ENCODE results near the gene LIME1. TPM values are rescaled to one million over a fixed set of nuclear protein-coding genes. Genes with fewer than 3 reads are reported as not detected.

LIME1 gene
- total and polyA plus RNA-seq, 9 of the 15 experiments (the other 6 are each of a cell fraction or from before 2014, with no cell fraction given), result 0.11 to 17.1 (median 2.8) TPM; not detected in 2

DNA sequence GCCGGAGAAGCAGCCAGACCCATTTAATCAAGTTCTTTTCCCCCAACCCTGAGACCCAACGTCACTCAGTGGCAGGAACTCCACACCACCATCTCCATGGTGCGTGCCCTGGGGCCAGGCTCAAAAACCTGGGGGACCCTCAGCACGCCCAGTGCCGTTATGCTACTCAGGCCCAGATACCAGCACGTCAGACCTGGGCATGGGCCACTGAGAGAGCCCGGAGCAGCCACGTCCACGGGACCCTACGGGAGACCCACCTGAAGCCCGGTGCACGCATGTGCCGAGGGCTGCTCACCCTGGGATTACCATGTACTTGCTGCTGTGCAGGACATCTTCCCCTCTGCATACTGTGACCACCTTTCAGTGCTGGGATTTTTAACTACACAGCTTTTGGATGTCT, 16.9 kb downstream of the LIME1 start (continued):
- TF ChIP-seq, protein P1, sequence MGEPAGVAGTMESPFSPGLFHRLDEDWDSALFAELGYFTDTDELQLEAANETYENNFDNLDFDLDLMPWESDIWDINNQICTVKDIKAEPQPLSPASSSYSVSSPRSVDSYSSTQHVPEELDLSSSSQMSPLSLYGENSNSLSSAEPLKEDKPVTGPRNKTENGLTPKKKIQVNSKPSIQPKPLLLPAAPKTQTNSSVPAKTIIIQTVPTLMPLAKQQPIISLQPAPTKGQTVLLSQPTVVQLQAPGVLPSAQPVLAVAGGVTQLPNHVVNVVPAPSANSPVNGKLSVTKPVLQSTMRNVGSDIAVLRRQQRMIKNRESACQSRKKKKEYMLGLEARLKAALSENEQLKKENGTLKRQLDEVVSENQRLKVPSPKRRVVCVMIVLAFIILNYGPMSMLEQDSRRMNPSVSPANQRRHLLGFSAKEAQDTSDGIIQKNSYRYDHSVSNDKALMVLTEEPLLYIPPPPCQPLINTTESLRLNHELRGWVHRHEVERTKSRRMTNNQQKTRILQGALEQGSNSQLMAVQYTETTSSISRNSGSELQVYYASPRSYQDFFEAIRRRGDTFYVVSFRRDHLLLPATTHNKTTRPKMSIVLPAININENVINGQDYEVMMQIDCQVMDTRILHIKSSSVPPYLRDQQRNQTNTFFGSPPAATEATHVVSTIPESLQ (CRISPR knock-in tag; IDR thresholded peaks at IDR 0.05), result no peak
- no peak for TF ChIP-seq IRF2 (CRISPR knock-in tag; IDR thresholded peaks at IDR 0.05)
- no peak for TF ChIP-seq ZNF253 (CRISPR knock-in tag; conservative IDR thresholded peaks at IDR 0.05)
- no peak for TF ChIP-seq PHF20 (IDR thresholded peaks at IDR 0.05; ENCODE audit: partially characterized antibody)
- TF ChIP-seq PHF8 (IDR thresholded peaks at IDR 0.05; ENCODE audit: borderline replicate concordance, low read length), result no peak
- no peak for TF ChIP-seq SUPT5H (IDR thresholded peaks at IDR 0.05)
- no peak for TF ChIP-seq ZBTB43 (CRISPR knock-in tag; IDR thresholded peaks at IDR 0.05)

DNA sequence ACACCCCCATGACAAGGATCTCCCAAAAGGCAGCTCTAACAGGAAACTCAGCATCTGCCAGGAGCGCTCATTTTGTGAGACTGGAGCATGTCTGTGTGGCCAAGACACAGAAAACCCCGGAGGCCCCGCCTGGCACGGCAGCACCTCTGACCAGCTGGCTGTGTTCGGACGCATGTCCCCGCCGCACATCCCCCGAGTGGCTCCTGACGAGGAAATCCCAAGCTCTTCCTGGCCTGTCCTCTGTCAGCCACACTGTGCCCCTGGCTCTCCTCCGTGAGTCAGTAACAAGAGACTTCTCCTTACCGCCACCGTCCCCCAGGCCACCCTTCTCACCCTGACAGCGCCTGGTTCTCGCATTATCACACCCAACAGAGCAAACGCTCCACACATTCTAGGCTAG, 17.5 kb downstream of the LIME1 start:
- ChIA-PET CTCF (ENCODE audit: low intra/inter-chr PET ratio) (no interaction called here), POLR2A (interaction anchor here (0.6 kb wide), 1 partner anchor 14 kb away, joined by 3 read pairs; no protein-coding TSS in a partner anchor)
- peaks cover 9 to 45% of the 10 kb centered on the region in 2 experiments for H3K4me1 ChIP-seq (replicated peaks in 1 of 2; ENCODE audit: control insufficient read depth in 2 of 2, insufficient read depth in 2 of 2, low read length in 2 of 2)
- no TSS peak for BruUV-seq (replicated peaks)
- no peak overlapping the region for H3K4me2 ChIP-seq (ENCODE audit: insufficient read depth, low read length)
- no peak overlapping the region for H2AFZ ChIP-seq (ENCODE audit: low read depth, low read length)
- no peak for ATAC-seq
- 50% methylated on average over 16 of the region's 16 CpGs for WGBS (ENCODE audit: insufficient coverage, low coverage, missing lambda C conversion rate)
- in situ Hi-C loops (cut with MboI) (no loop called here), intact Hi-C loops (cut with micrococcal nuclease) (no loop called here)
- H3K9me1 ChIP-seq (ENCODE audit: control insufficient read depth, insufficient read depth, low read length), result no peaks in the 10 kb centered on the region
- no peak overlapping the region for H3K27ac ChIP-seq (ENCODE audit: extremely low read depth, low read depth, low read length)
- no peaks in the 10 kb centered on the region for H3K79me2 ChIP-seq (ENCODE audit: control insufficient read depth, insufficient read depth, low read length)
- DNase-seq (ENCODE audit: extremely low read depth in 1 of 4, low spot score in 3 of 4), result no peak
- no peak for FAIRE-seq
- no peak overlapping the region for H3K4me3 ChIP-seq
- no peaks in the 10 kb centered on the region for H3K36me3 ChIP-seq (ENCODE audit: control insufficient read depth, insufficient read depth, low read length)
- no peaks in the 10 kb centered on the region for H3K9me3 ChIP-seq (replicated peaks; ENCODE audit: control insufficient read depth, insufficient read depth, low read depth, low read length)
- H3K27me3 ChIP-seq (ENCODE audit: control insufficient read depth in 2 of 2, insufficient read depth in 2 of 2, low read length in 2 of 2), result no peaks in the 10 kb centered on the region
- H4K20me1 ChIP-seq (replicated peaks; ENCODE audit: control insufficient read depth, insufficient read depth, low read length), result no peaks in the 10 kb centered on the region
- no peak overlapping the region for H3K9ac ChIP-seq (ENCODE audit: insufficient read depth in 1 of 2, low read depth in 2 of 2, low read length in 2 of 2)
- TF ChIP-seq SMARCA5 (IDR thresholded peaks at IDR 0.05) (no peak), SMAD2 (IDR thresholded peaks at IDR 0.05; ENCODE audit: low read depth, low read length) (no peak), RREB1 (CRISPR knock-in tag; IDR thresholded peaks at IDR 0.05) (no peak), PURB (CRISPR knock-in tag; IDR thresholded peaks at IDR 0.05; ENCODE audit: low read depth) (no peak), MAFF (IDR thresholded peaks at IDR 0.05; ENCODE audit: low read length) (no peak), MTA1 (IDR thresholded peaks at IDR 0.05; ENCODE audit: borderline replicate concordance) (no peak)
